Activated naive CD4-positive, alpha-beta T cell treated with anti-CD3 and anti-CD28 coated beads, Interleukin-2, amount 10 ng/mL, durations not matched to agents 5 hours and 36 hours (primary cell): Measurements from ENCODE around the gene A1BG. TPM values are rescaled to one million over a fixed set of nuclear protein-coding genes. Genes with fewer than 3 reads are reported as not detected.

ENCODE experiments used
- microRNA-seq: library from miRNA; unstranded; fragments of <30 nt; microRNA quantifications from one replicate; pipeline ENCODE4 v1.2.0, GENCODE V29; 2022; ENCODE audit warnings: borderline microRNAs expressed, borderline replicate concordance
- total RNA-seq, 2 experiments: library from RNA; stranded (reverse); gene quantifications; one replicate each; pipeline ENCODE4 v1.2.3, GENCODE V29; 2021

The A1BG gene, protein sequence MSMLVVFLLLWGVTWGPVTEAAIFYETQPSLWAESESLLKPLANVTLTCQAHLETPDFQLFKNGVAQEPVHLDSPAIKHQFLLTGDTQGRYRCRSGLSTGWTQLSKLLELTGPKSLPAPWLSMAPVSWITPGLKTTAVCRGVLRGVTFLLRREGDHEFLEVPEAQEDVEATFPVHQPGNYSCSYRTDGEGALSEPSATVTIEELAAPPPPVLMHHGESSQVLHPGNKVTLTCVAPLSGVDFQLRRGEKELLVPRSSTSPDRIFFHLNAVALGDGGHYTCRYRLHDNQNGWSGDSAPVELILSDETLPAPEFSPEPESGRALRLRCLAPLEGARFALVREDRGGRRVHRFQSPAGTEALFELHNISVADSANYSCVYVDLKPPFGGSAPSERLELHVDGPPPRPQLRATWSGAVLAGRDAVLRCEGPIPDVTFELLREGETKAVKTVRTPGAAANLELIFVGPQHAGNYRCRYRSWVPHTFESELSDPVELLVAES
- 1 to 10 TPM; 8.0 to 9.0 TPM for total RNA-seq

DNA sequence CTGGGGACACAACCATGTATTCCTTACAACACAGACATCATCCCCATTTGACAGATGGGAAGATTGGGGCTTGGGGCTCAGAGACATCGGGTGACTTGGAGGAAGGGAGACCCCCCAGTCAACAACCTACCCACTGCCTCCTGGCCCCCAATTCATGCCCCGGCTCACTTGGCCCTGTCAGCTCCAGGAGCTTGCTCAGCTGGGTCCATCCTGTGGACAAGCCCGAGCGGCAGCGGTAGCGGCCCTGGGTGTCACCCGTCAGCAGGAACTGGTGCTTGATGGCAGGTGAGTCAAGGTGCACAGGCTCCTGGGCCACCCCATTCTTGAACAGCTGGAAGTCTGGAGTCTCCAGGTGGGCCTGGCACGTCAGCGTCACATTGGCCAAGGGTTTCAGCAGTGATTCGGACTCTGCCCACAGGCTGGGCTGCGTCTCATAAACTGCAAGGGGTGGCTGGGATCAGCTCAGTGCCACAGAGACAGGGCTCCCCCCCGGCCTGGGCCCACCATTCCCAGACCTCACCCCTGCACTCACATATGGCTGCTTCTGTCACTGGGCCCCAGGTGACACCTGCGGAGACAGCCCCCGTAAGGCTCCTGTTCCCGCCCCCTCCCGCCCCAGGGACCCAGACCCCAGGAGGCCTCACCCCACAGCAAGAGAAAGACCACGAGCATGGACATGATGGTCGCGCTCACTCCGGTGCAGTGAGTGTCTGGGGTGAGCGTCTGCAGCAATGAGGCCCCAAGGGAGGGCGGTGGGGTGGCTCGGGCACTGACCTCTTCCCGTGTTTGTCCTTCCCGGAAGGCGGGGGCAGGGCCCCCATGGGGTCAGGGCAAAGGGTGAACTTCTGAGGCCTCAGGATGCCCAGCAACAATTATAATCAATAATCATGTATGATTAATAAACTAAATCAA lies at the start of gene A1BG:
Gene A1BG (minus strand): TSS at position 733 of the 912 bp plus-strand sequence. CDS start 55 bp downstream, at position 678.

GRCh38 chr19:58395220-58395978 lies 42.1 kb upstream of the A1BG start, which contains the start of gene RNF225:
Gene RNF225 (plus strand): TSS chr19:58395656. CDS start chr19:58396090, 434 bp downstream.

GRCh38 chr19:58386576-58387337 lies 33.5 kb upstream of the A1BG start, which contains the start of gene RPS5:
Gene RPS5 (plus strand): TSS chr19:58387269. CDS start chr19:58388138, 869 bp downstream.

DNA sequence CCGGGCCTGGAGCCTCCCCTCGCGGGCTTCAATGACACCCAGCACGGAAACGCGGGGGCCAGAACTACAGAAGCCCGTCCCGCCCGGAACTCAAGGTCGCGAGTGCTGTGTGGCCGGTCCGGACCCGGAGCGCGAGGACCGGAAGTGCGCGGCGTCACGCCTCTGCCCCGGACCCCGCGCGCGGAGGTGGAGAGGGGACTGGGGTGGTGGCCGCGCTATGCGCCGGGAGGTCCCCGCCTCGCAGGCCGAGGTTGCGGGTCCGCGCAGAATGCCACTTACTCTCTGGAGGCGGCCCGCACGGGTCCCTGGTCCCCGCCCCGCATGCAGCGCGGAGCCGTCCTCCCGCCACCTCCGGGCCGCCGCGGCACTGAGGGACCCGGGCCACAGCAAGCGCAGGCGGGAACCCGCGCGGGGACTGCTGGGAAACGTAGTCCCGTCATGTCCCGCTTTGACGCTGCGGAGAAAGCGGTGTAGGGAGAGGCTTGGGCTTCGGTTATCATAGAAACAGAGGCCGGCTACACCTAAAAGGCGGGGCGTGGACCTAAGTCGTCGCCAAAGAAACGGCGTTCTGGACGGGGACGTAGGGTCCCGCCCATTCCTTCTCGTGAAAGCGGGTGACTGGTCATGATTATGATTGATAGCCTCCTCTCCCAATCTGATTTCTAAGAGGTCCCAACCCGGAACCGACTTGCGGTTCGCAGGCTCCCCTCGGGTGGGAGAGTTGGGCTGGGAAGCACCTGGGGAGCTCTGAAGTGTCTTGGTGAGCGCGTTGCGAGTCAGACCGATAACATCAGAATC lies 27.6 kb upstream of the A1BG start, which contains the start of gene ZNF837:
Gene ZNF837 (minus strand): TSS at position 369 of the 798 bp plus-strand sequence. CDS start 11,698 bp downstream, outside the sequence.

GRCh38 chr19:58362272-58362994 lies 9.1 kb upstream of the A1BG start, which contains the start of gene ZNF497:
Gene ZNF497 (minus strand): TSS chr19:58362751. CDS start chr19:58357635, 5,116 bp downstream.

GRCh38 chr19:58326914-58327726 lies 26.2 kb downstream of the A1BG start, which contains the start of gene ZSCAN22:
Gene ZSCAN22 (plus strand): TSS chr19:58326994. CDS start chr19:58334803, 7,809 bp downstream.

DNA sequence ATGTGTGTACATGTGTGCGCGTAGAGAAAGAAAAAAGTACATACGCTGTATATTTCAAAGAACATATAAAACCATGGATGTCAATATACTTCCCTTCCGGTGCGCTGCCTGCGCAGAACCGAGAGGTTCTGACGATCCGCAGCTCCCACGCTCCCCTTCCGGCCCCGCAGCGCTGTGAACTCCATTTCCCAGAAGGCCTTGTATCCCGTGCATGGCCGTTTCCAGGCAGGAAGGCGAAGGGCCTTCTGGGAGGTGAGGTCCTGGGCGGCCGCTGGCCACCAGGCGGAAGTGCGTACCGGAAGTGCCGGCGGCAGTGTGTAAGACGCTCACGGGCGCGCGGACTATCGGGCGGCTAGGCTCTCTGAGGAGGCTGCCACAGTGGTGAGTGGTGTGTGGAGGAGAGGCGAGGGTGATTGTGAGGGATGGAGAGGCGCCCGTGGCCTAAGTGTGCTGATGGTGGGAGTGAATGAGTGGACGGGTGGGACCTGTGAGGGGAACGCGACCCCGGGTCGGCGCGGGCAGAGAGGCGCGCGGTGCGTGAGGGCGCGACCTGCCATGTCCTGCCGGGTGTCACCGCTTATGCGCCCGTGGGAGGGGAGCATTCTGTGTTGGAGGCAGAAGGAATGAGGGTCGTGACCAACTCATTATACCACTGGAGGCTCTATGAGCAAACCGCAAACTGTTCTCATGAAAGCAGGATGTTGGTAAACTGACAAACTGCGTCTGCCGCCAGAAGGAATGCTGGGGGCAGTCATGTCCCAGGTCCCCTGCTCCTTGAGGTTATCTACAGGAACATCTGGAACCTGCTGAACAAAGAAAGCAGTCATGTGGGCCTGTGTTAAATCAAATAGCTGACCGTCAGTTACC lies 48.0 kb downstream of the A1BG start, which contains the start of gene ERVK3-1:
Gene ERVK3-1 (plus strand): TSS at position 313 of the 867 bp plus-strand sequence. CDS start 6,792 bp downstream, outside the sequence.

Small RNAs within 50 kb of the gene (microRNA-seq; reads per million reads assigned to microRNA genes)
- 0.63 reads per million for gene MIR4754
- not detected for gene MIR6806

Other genes starting within 250 kb of the A1BG start
- 1 to 10 TPM; 5.7 to 5.8 TPM for gene ZNF329, start 202.7 kb downstream of the A1BG start, total RNA-seq
- gene ZNF274, start 170.4 kb downstream of the A1BG start, total RNA-seq, result 10 to 100 TPM; 30.8 to 32.7 TPM
- gene ZNF544, start 124.6 kb downstream of the A1BG start, total RNA-seq, result 10 to 100 TPM; 48.7 to 53.1 TPM
- 1 to 10 TPM; 5.7 to 6.2 TPM for gene ZNF8, start 74.5 kb downstream of the A1BG start, total RNA-seq
- 10 to 100 TPM; 59.5 to 59.7 TPM for gene ERVK3-1, start 48.1 kb downstream of the A1BG start, total RNA-seq
- gene ZSCAN22, start 26.5 kb downstream of the A1BG start, total RNA-seq, result 1 to 10 TPM; 4.6 to 5.3 TPM
- gene ZNF497, start 9.3 kb upstream of the A1BG start, total RNA-seq, result 1 to 10 TPM; 1.5 to 2.1 TPM
- gene ZNF837, start 27.5 kb upstream of the A1BG start, total RNA-seq, result 1 to 10 TPM; 1.8 to 2.3 TPM
- gene RPS5, start 33.8 kb upstream of the A1BG start, total RNA-seq, result 1,000 to 10,000 TPM; 1,327 to 1,390 TPM
- under 1 TPM; 0.31 to 0.35 TPM for gene RNF225, start 42.2 kb upstream of the A1BG start, total RNA-seq
- 1 to 10 TPM; 4.4 to 5.3 TPM for gene ZNF584, start 55.2 kb upstream of the A1BG start, total RNA-seq
- gene ZNF132, start 86.7 kb upstream of the A1BG start, total RNA-seq, result 1 to 10 TPM; 4.9 to 5.5 TPM
- gene ZNF324B, start 98.1 kb upstream of the A1BG start, total RNA-seq, result 10 to 100 TPM; 10.6 to 12.1 TPM
- 10 to 100 TPM; 13.5 to 13.7 TPM for gene ZNF324, start 113.6 kb upstream of the A1BG start, total RNA-seq
- 1 to 10 TPM; 8.5 to 8.7 TPM for gene ZNF446, start 122.9 kb upstream of the A1BG start, total RNA-seq
- gene SLC27A5, start 158.5 kb upstream of the A1BG start, total RNA-seq, result 10 to 100 TPM; 11.2 to 11.6 TPM
- gene ZBTB45, start 166.3 kb upstream of the A1BG start, total RNA-seq, result 10 to 100 TPM; 15.0 to 16.1 TPM
- gene TRIM28, start 190.6 kb upstream of the A1BG start, total RNA-seq, result 100 to 1,000 TPM; 358 to 381 TPM
- gene CHMP2A, start 201.6 kb upstream of the A1BG start, total RNA-seq, result 100 to 1,000 TPM; 112 to 116 TPM
- 10 to 100 TPM; 62.2 to 69.2 TPM for gene UBE2M, start 205.1 kb upstream of the A1BG start, total RNA-seq
- 10 to 100 TPM; 32.9 to 39.7 TPM for gene MZF1, start 219.8 kb upstream of the A1BG start, total RNA-seq